PFSK-1 (cell line): ENCODE results near the gene GARIN5A.

Experiments used
- FOXP2 ChIP-seq: optimal IDR thresholded peaks from 2 replicates; pipeline ENCODE3; 2011; ENCODE audit warnings: borderline replicate concordance, control low read depth, inconsistent platforms; ENCODE audit not compliant: insufficient read depth; ENCODE audit errors: extremely low read length, extremely low read depth
- POLR2AphosphoS5 ChIP-seq: IDR thresholded peaks from 2 replicates; pipeline ENCODE4 v1.6.1; 2012; ENCODE audit warnings: low read depth, mild to moderate bottlenecking, control low read depth, low read length, moderate library complexity
- SIN3A ChIP-seq: IDR thresholded peaks from 2 replicates; pipeline ENCODE4 v1.6.1; 2012; ENCODE audit warnings: mild to moderate bottlenecking, low read length, moderate library complexity, borderline replicate concordance; ENCODE audit not compliant: insufficient read depth
- TAF1 ChIP-seq: IDR thresholded peaks from 2 replicates; pipeline ENCODE4 v1.6.1; 2012; ENCODE audit warnings: low read length, control low read depth, borderline replicate concordance; ENCODE audit not compliant: insufficient read depth
- TF ChIP-seq, protein P1 (sequence below), 2 experiments: IDR thresholded peaks; 2 replicates each; pipeline versions ENCODE4 v1.6.1 to v1.8.0; 2011 to 2012; ENCODE audit warnings: low read depth in 2 of 2, low read length in 2 of 2, control low read depth in 1 of 2, inconsistent platforms in 1 of 2, mild to moderate bottlenecking in 1 of 2, moderate library complexity in 1 of 2; ENCODE audit not compliant: insufficient read depth in 1 of 2

The GARIN5A gene

DNA sequence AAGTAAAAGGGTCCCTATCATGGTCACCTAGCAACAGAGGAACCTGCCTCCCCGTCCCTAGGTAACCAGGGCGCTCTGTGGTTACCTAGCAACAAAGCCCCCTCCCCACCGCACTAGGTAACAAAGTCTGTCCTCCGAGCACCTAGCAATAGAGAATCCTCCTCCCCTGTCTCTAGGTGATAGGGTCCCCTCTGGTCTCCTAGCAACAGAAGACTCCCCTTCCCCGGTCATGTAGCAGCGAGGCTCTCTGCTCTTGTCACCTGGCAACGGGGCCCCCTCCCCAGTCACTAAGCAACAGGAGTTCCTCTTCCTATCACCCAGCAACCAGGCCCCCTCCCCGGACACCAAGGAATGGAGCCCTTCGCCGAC, 34.0 kb upstream of the GARIN5A start:
- TF ChIP-seq FOXP2 (no peak), POLR2AphosphoS5 (no peak), SIN3A (no peak), TAF1 (no peak)
- TF ChIP-seq, protein P1, sequence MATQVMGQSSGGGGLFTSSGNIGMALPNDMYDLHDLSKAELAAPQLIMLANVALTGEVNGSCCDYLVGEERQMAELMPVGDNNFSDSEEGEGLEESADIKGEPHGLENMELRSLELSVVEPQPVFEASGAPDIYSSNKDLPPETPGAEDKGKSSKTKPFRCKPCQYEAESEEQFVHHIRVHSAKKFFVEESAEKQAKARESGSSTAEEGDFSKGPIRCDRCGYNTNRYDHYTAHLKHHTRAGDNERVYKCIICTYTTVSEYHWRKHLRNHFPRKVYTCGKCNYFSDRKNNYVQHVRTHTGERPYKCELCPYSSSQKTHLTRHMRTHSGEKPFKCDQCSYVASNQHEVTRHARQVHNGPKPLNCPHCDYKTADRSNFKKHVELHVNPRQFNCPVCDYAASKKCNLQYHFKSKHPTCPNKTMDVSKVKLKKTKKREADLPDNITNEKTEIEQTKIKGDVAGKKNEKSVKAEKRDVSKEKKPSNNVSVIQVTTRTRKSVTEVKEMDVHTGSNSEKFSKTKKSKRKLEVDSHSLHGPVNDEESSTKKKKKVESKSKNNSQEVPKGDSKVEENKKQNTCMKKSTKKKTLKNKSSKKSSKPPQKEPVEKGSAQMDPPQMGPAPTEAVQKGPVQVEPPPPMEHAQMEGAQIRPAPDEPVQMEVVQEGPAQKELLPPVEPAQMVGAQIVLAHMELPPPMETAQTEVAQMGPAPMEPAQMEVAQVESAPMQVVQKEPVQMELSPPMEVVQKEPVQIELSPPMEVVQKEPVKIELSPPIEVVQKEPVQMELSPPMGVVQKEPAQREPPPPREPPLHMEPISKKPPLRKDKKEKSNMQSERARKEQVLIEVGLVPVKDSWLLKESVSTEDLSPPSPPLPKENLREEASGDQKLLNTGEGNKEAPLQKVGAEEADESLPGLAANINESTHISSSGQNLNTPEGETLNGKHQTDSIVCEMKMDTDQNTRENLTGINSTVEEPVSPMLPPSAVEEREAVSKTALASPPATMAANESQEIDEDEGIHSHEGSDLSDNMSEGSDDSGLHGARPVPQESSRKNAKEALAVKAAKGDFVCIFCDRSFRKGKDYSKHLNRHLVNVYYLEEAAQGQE (IDR thresholded peaks at IDR 0.05; ENCODE audit: insufficient read depth in 1 of 2, low read depth in 2 of 2, low read length in 2 of 2), result no peak

DNA sequence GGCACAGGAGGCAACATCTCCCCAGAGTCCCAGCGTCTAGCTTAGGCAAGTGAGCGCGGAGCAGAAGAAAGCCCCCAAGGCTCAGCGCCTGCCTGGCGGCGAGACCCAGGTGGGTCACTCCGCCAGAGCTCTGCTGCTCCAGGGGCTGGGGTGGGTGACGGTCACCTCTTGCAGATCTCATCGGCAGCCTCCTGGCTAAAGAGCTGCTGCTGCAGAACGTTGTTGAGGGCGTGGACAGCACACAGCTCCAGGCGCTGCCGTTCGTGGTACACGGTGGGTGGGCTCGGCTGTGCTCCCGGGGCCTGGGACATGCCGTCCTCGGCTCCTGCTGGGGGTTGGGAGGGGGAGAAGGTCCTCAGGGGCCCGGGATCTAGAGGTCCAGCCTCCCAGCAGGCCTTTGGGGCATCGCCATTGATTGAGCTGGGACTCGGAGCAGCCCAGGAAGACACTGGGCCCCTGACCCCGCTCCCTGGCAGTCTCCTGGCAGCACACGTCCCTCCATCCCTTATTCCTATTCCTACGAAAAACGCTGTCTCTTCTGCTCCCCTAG, 33.5 kb upstream of the GARIN5A start:
- TF ChIP-seq SIN3A (no peak), FOXP2 (no peak), TAF1 (no peak), POLR2AphosphoS5 (no peak)
- TF ChIP-seq, protein P1 (IDR thresholded peaks at IDR 0.05; ENCODE audit: insufficient read depth in 1 of 2, low read depth in 2 of 2, low read length in 2 of 2), result no peak

DNA sequence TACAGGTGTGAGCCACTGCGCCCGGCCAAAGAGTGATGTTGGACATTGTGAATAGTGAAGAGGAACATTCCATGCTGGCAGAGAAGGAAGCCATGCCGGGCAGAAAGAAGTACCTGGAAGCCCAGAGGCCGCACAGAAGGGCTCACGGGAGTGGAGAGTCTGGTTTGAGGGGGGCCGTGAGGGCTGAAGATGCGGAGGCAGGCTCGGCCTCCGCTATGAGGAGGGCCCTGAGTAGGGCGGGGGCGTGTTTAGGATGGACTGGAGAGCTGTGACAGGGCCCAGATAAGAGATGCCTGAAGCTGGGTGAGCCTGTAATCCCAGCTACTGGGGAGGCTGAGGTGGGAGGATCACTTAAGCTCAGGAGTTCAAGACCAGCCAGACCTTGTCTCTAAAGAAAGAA, 32.7 kb upstream of the GARIN5A start:
- TF ChIP-seq SIN3A (no peak), FOXP2 (no peak), POLR2AphosphoS5 (no peak), TAF1 (no peak)
- TF ChIP-seq, protein P1 (IDR thresholded peaks at IDR 0.05; ENCODE audit: insufficient read depth in 1 of 2, low read depth in 2 of 2, low read length in 2 of 2), result no peak

DNA sequence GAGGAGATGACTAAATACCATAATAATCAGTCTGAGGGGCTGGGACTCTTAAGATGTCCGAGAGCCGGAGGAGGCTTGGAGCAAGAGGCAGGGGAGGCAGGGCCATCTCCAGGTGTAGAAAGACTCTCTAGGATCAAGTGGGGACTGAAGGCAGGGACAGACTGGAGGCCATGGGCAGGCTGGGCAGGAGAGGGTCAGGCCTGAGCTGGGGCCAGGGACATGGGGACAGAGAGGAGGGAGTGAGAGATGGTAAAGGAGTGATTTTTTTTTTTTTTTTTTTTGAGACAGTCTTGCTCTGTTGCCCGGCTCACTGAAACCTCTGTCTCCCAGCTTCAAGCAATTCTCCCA, 32.2 kb upstream of the GARIN5A start:
- TF ChIP-seq FOXP2, result no peak
- no peak for TF ChIP-seq POLR2AphosphoS5
- TF ChIP-seq, protein P1 (IDR thresholded peaks at IDR 0.05; ENCODE audit: insufficient read depth in 1 of 2, low read depth in 2 of 2, low read length in 2 of 2), result no peak
- no peak for TF ChIP-seq TAF1
- no peak for TF ChIP-seq SIN3A

DNA sequence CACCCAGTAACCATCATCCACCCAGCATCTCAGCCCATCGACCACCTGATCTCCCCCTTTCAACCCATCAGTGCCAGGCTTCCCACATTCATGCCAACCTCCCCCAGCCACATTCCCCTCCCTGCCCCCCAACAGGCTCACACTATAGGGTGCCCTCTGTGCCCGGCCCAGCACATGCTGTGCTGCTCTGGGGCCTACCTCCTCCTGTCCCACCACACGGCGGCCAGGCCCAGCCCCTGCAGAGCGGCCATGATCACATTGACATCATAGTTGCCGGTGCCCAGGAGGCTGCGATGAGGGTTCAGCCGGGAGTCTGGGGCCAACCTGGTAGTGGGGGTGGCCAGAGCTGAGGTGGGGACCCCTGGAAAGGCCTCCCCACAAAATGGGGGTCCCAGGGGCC, 30.7 kb upstream of the GARIN5A start:
- TF ChIP-seq TAF1, result no peak
- TF ChIP-seq POLR2AphosphoS5, result no peak
- TF ChIP-seq SIN3A, result no peak
- TF ChIP-seq, protein P1 (IDR thresholded peaks at IDR 0.05; ENCODE audit: insufficient read depth in 1 of 2, low read depth in 2 of 2, low read length in 2 of 2), result no peak
- TF ChIP-seq FOXP2, result no peak
